Measurements from ENCODE around the gene LINC01488. TPM values are rescaled to one million over a fixed set of nuclear protein-coding genes. Genes with fewer than 3 reads are reported as not detected.

Gene LINC01488
- total RNA-seq, 1 donor from 2014 or later = not detected

DNA sequence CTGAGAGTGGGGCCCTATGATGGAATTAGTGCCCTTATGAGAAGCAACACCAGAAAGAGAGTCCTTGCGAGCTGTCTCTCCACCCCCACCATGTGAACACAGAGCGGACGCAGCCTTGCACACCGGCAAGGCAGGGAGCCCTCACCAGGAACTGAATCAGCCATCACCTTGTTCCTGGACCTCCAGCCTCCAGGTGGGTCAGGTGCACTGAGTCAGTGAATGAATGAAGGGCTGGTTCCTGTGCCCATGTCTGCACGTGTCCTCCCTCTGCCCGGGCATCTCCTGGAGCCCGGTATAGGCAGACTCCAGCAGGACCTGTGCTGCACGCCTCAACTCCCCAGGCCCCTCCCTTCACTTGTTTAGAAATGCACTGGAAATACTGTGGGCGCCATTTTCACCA lies 54.9 kb downstream of the LINC01488 start:
- H3K4me3 ChIP-seq (ENCODE audit: low read depth, low read length) = no peak overlapping the region
- no peak for TF ChIP-seq CTCF (IDR thresholded peaks at IDR 0.05; ENCODE audit: insufficient read depth, low read length, severe bottlenecking)
- DNase-seq (ENCODE audit: low read depth) (no peak), FAIRE-seq (no peak)
- H3K27me3 ChIP-seq (ENCODE audit: control insufficient read depth, insufficient read depth, low read length) = no peaks in the 10 kb centered on the region
- H3K36me3 ChIP-seq (ENCODE audit: control insufficient read depth, insufficient read depth, low read length) = no peaks in the 10 kb centered on the region

DNA sequence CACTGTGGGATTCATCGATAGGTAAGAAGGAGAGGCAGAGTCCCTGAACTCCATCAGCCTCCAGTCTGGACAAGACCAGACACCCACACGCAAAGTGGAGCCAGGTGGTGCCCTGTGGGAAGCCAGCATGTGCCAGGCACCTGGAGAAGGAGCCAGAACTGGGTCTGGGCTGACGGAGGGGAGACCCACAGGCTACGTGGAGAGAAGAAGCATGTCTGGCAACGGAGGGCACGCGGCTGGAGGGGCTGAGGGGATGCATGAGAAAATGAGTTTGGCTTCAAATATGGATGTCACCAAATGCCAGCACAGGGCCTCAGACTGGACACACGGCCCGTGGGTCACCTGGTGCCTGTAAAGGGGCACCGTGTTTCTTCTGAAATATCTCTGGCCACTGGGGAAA lies 55.7 kb downstream of the LINC01488 start:
- Histone ChIP-seq H3K36me3 (ENCODE audit: control insufficient read depth, insufficient read depth, low read length) (no peaks in the 10 kb centered on the region), H3K27me3 (ENCODE audit: control insufficient read depth, insufficient read depth, low read length) (no peaks in the 10 kb centered on the region), H3K4me3 (ENCODE audit: low read depth, low read length) (no peak overlapping the region)
- no peak for TF ChIP-seq CTCF (IDR thresholded peaks at IDR 0.05; ENCODE audit: insufficient read depth, low read length, severe bottlenecking)
- no peak for DNase-seq (ENCODE audit: low read depth)
- FAIRE-seq = no peak

DNA sequence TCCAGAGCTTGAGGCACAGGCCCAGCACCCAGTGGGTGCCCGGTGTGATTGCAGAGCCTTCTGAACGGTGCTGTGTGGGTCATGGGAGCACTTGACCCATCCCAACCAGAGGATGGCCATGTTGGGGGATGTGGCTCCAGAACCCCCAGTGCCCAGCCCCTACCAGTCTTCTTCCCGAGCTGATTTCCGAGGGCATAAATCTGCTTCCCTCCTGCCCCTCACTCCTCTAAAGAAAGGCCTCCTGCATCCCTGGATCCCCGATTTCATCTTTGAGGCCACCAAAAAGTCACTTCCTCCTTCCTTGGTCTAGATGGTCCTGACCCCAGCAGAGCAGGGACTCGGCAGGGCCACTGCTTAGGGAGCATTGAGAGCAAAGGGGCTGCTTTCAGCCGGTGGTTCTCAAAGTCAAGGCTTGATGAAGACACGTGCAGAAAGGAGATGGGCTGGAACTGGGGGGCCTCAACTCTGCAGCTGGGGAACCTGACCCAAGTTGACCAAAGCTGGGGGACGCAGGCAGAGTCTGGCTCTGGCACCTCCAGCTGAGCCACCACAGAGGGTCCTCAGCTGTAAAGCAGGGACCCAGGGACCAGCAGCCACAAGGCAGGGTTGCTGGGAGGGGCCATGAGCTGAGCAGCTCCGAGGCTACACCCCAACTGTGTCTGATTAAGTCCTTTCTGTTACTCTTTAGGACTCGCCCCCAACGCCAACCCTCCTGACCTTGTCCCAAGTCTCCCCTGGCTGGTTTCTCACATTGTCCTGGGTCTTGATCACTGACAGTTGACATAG lies 56.6 kb downstream of the LINC01488 start:
- TF ChIP-seq CTCF (IDR thresholded peaks at IDR 0.05; ENCODE audit: insufficient read depth, low read length, severe bottlenecking) = no peak
- Histone ChIP-seq H3K4me3 (ENCODE audit: low read depth, low read length) (no peak overlapping the region), H3K36me3 (ENCODE audit: control insufficient read depth, insufficient read depth, low read length) (no peaks in the 10 kb centered on the region), H3K27me3 (ENCODE audit: control insufficient read depth, insufficient read depth, low read length) (no peaks in the 10 kb centered on the region)
- FAIRE-seq (no peak), DNase-seq (ENCODE audit: low read depth) (no peak)

- FAIRE-seq = no peak
Observed at GRCh38 chr11:69538854-69539253, 57.4 kb downstream of the LINC01488 start.

GRCh38 chr11:69539416-69540117 lies 58.1 kb downstream of the LINC01488 start:
- Histone ChIP-seq H3K27me3 (ENCODE audit: control insufficient read depth, insufficient read depth, low read length) (no peaks in the 10 kb centered on the region), H3K36me3 (ENCODE audit: control insufficient read depth, insufficient read depth, low read length) (no peaks in the 10 kb centered on the region), H3K4me3 (ENCODE audit: low read depth, low read length) (no peak overlapping the region)
- FAIRE-seq = no peak
- TF ChIP-seq CTCF (IDR thresholded peaks at IDR 0.05; ENCODE audit: insufficient read depth, low read length, severe bottlenecking) = no peak
- no peak for DNase-seq (ENCODE audit: low read depth)

More at GRCh38 chr11:69538854-69539253, 57.4 kb downstream of the LINC01488 start:
- no peak for TF ChIP-seq CTCF (IDR thresholded peaks at IDR 0.05; ENCODE audit: insufficient read depth, low read length, severe bottlenecking)
- no peak for DNase-seq (ENCODE audit: low read depth)
- no peak overlapping the region for H3K4me3 ChIP-seq (ENCODE audit: low read depth, low read length)
- no peaks in the 10 kb centered on the region for H3K36me3 ChIP-seq (ENCODE audit: control insufficient read depth, insufficient read depth, low read length)
- H3K27me3 ChIP-seq (ENCODE audit: control insufficient read depth, insufficient read depth, low read length) = no peaks in the 10 kb centered on the region
